Measurements from ENCODE around the gene NSRP1.
"Not testable (repeated sequence)": the region's sequence is repeated elsewhere in the genome, so short reads cannot be mapped to it uniquely, and the experiment has no call there.

Gene NSRP1

GRCh38 chr17:30188211-30188939 lies 71.8 kb downstream of the NSRP1 start:
- DNase-seq: no peak

- DNase-seq: no peak
These were observed 74.5 kb downstream of the NSRP1 start for GRCh38 chr17:30191072-30191471.

GRCh38 chr17:30196504-30196903 lies 79.9 kb downstream of the NSRP1 start:
- DNase-seq: no peak

GRCh38 chr17:30197416-30197815 lies 80.8 kb downstream of the NSRP1 start:
- no peak for DNase-seq

- no peak for DNase-seq
These were observed 83.0 kb downstream of the NSRP1 start for GRCh38 chr17:30199600-30199999.

- no peak for DNase-seq
These were observed 83.5 kb downstream of the NSRP1 start for GRCh38 chr17:30200106-30200505.

- not testable (repeated sequence) for DNase-seq
These were observed 84.0 kb downstream of the NSRP1 start for GRCh38 chr17:30200656-30201055.

- DNase-seq: no peak
These were observed 86.9 kb downstream of the NSRP1 start for GRCh38 chr17:30203471-30203981.

- no peak for DNase-seq
These were observed 91.0 kb downstream of the NSRP1 start for GRCh38 chr17:30207655-30208054.

GRCh38 chr17:30208214-30208613 lies 91.6 kb downstream of the NSRP1 start:
- DNase-seq: no peak

GRCh38 chr17:30209930-30210329 lies 93.3 kb downstream of the NSRP1 start:
- no peak for DNase-seq

GRCh38 chr17:30210366-30210765 lies 93.8 kb downstream of the NSRP1 start:
- DNase-seq: no peak

- DNase-seq: no peak
These were observed 94.3 kb downstream of the NSRP1 start for GRCh38 chr17:30210901-30211300.

- DNase-seq: no peak
These were observed 94.8 kb downstream of the NSRP1 start for GRCh38 chr17:30211371-30211770.

GRCh38 chr17:30212750-30213149 lies 96.1 kb downstream of the NSRP1 start:
- DNase-seq: no peak

GRCh38 chr17:30217054-30217453 lies 100.4 kb downstream of the NSRP1 start:
- no peak for DNase-seq

- DNase-seq: no peak
These were observed 101.2 kb downstream of the NSRP1 start for GRCh38 chr17:30217746-30218245.

- no peak for DNase-seq
These were observed 102.2 kb downstream of the NSRP1 start for GRCh38 chr17:30218799-30219198.

- no peak for DNase-seq
These were observed 102.7 kb downstream of the NSRP1 start for GRCh38 chr17:30219315-30219714.

GRCh38 chr17:30219833-30220232 lies 103.2 kb downstream of the NSRP1 start:
- no peak for DNase-seq

- no peak for DNase-seq
These were observed 103.8 kb downstream of the NSRP1 start for GRCh38 chr17:30220414-30220813.

- DNase-seq: no peak
These were observed 104.7 kb downstream of the NSRP1 start for GRCh38 chr17:30221346-30221745.

GRCh38 chr17:30222251-30222650 lies 105.6 kb downstream of the NSRP1 start:
- no peak for DNase-seq

GRCh38 chr17:30222721-30223175 lies 106.1 kb downstream of the NSRP1 start:
- DNase-seq: no peak
